GM19043 (cell line): ENCODE results near the gene TUBD1.
"Not testable (repeated sequence)": the region's sequence is repeated elsewhere in the genome, so short reads cannot be mapped to it uniquely, and the experiment has no call there.

Source experiments
- ATAC-seq: cut with Tn5 transposase; IDR thresholded peaks from one replicate; pipeline ENCODE4 v1.9.1; 2021; ENCODE audit warnings: low read depth; ENCODE audit not compliant: unreplicated experiment

TUBD1 gene

GRCh38 chr17:59892924-59893675 lies at the start of gene TUBD1, which contains the start of gene RPS6KB1:
Gene TUBD1 (minus strand): TSS chr17:59892943. CDS start chr17:59891002, 1,941 bp downstream.
Gene RPS6KB1 (plus strand): TSS chr17:59893121. CDS start chr17:59893185, 64 bp downstream.
- ATAC-seq, result peak; percentile 94

- ATAC-seq, result no peak
Observed at GRCh38 chr17:59941131-59941530, 48.4 kb upstream of the TUBD1 start.

- ATAC-seq, result not testable (repeated sequence)
Observed at GRCh38 chr17:59940697-59941096, 48.0 kb upstream of the TUBD1 start.

- not testable (repeated sequence) for ATAC-seq
Observed at GRCh38 chr17:59933317-59933716, 40.6 kb upstream of the TUBD1 start.

- not testable (repeated sequence) for ATAC-seq
Observed at GRCh38 chr17:59930768-59931167, 38.0 kb upstream of the TUBD1 start.

- not testable (repeated sequence) for ATAC-seq
Observed at GRCh38 chr17:59930121-59930520, 37.4 kb upstream of the TUBD1 start.

GRCh38 chr17:59920637-59921036 lies 27.9 kb upstream of the TUBD1 start:
- not testable (repeated sequence) for ATAC-seq

GRCh38 chr17:59916446-59916845 lies 23.7 kb upstream of the TUBD1 start:
- ATAC-seq, result no peak

- ATAC-seq, result no peak
Observed at GRCh38 chr17:59914274-59914854, 21.6 kb upstream of the TUBD1 start.

- no peak for ATAC-seq
Observed at GRCh38 chr17:59907467-59907866, 14.7 kb upstream of the TUBD1 start.

- no peak for ATAC-seq
Observed at GRCh38 chr17:59903455-59903854, 10.7 kb upstream of the TUBD1 start.

- no peak for ATAC-seq
Observed at GRCh38 chr17:59901604-59902003, 8.9 kb upstream of the TUBD1 start.

- ATAC-seq, result no peak
Observed at GRCh38 chr17:59899099-59899498, 6.4 kb upstream of the TUBD1 start.

- ATAC-seq, result no peak
Observed at GRCh38 chr17:59897090-59897489, 4.3 kb upstream of the TUBD1 start.

- ATAC-seq, result peak; percentile 9
Observed at GRCh38 chr17:59893676-59894100, 945 bp upstream of the TUBD1 start.

- ATAC-seq, result peak; percentile 41
Observed at GRCh38 chr17:59892251-59892923, 356 bp downstream of the TUBD1 start.

GRCh38 chr17:59890720-59891119 lies 2.0 kb downstream of the TUBD1 start:
- ATAC-seq, result no peak

- ATAC-seq, result no peak
Observed at GRCh38 chr17:59888145-59888750, 4.5 kb downstream of the TUBD1 start.

- ATAC-seq, result no peak
Observed at GRCh38 chr17:59884861-59885260, 7.9 kb downstream of the TUBD1 start.

GRCh38 chr17:59878624-59879023 lies 14.1 kb downstream of the TUBD1 start:
- no peak for ATAC-seq

GRCh38 chr17:59877965-59878364 lies 14.8 kb downstream of the TUBD1 start:
- no peak for ATAC-seq
